ENCODE measurements around the gene MIGA1. TPM values are rescaled to one million over a fixed set of nuclear protein-coding genes. Genes with fewer than 3 reads are reported as not detected.
A peak's percentile ranks its signal among the peaks of the same experiment; 100 is the strongest.
"Not testable (repeated sequence)": the region's sequence is repeated elsewhere in the genome, so short reads cannot be mapped to it uniquely, and the experiment has no call there.

MIGA1 gene, protein sequence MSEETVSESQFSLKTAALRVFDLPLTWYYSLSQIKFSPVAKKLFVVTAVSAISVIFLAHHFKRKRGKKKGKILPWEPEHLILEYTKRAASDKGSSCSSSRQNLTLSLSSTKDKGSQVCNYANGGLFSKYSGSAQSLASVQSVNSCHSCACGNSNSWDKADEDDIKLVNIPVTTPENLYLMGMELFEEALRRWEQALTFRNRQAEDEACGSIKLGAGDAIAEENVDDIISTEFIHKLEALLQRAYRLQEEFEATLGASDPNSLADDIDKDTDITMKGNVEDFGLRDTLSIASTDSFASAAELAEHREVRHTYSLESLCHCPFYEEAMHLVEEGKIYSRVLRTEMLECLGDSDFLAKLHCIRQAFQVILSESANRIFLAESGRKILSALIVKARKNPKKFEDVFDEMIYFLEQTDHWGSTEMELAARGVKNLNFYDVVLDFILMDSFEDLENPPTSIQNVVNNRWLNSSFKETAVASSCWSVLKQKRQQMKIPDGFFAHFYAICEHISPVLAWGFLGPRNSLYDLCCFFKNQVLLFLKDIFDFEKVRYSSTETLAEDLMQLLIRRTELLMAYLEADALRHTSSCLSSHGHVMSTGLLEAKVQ
- total RNA-seq: 10 to 100 TPM; 10.5 to 10.8 TPM

GRCh38 chr1:77779529-77780281 lies at the start of gene MIGA1:
MIGA1 (plus strand) TSS chr1:77779649; CDS start chr1:77783253, 3,604 bp downstream.
- H3K9me3 Mint-ChIP-seq: no peaks in the 10 kb centered on the region
- no peaks in the 10 kb centered on the region for H3K27me3 Mint-ChIP-seq
- ChIA-PET CTCF (interaction anchor here (0.7 to 1.0 kb wide), 5 partner anchors 10 to 96 kb away, joined by 3 to 6 read pairs (median 3); partner anchors contain the start of gene USP33), POLR2A (interaction anchor here (0.7 to 1.3 kb wide), 4 partner anchors 10 to 1284 kb away, joined by 3 to 10 read pairs (median 4); partner anchors contain the start of genes DNAJB4 and FUBP1)
- H3K36me3 Mint-ChIP-seq (ENCODE audit: low read depth): peaks cover 21% of the 10 kb centered on the region
- H3K27ac Mint-ChIP-seq: peak within 1 kb of the TSS; percentile 90
- H3K4me3 Mint-ChIP-seq: peak within 1 kb of the TSS; percentile 97
- peaks cover 42% of the 10 kb centered on the region for H3K4me1 Mint-ChIP-seq
- peak; percentile 93 for DNase-seq

- no peaks in the 10 kb centered on the region for H3K4me1 Mint-ChIP-seq
- no peaks in the 10 kb centered on the region for H3K27me3 Mint-ChIP-seq
- no peak overlapping the region for H3K4me3 Mint-ChIP-seq
- ChIA-PET POLR2A (no interaction called here), CTCF (interaction anchor here (0.6 to 1.4 kb wide), 2 partner anchors 39 to 353 kb away, joined by 3 to 4 read pairs; no protein-coding TSS in a partner anchor)
- H3K9me3 Mint-ChIP-seq: no peaks in the 10 kb centered on the region
- peaks cover 35% of the 10 kb centered on the region for H3K36me3 Mint-ChIP-seq (ENCODE audit: low read depth)
- no peak for DNase-seq
- no peak overlapping the region for H3K27ac Mint-ChIP-seq
These were observed 47.4 kb upstream of the MIGA1 start for GRCh38 chr1:77732090-77732489.

GRCh38 chr1:77739235-77739634 lies 40.2 kb upstream of the MIGA1 start:
- no peak overlapping the region for H3K4me3 Mint-ChIP-seq
- CTCF ChIA-PET: interaction anchor here (0.9 kb wide), 1 partner anchor 17 kb away, joined by 4 read pairs; no protein-coding TSS in a partner anchor

DNA sequence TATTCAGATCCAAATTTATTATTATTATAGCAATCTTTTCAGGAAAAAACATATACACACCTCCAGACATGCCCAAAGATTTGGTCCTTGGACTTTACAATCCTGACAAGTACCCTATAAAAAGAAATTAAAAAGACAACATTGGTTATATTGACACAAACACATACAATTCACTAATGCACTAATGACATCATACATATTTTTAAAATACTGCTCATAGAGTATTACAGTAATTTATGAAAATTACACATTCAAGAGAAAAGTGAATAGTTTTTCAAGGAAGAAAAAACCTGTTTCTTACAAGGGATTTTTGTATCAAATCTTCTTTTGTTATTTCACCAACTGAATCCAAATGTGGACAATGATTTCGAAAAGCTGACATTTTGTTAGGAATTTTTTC lies 38.1 kb upstream of the MIGA1 start:
- ChIA-PET POLR2A (no interaction called here), CTCF (no interaction called here)

More at GRCh38 chr1:77739235-77739634, 40.2 kb upstream of the MIGA1 start:
- Mint-ChIP-seq H3K27ac (peak overlapping the region; percentile 74), H3K4me1 (peaks cover 1% of the 10 kb centered on the region), H3K9me3 (no peaks in the 10 kb centered on the region), H3K36me3 (ENCODE audit: low read depth) (peaks cover 29% of the 10 kb centered on the region), H3K27me3 (no peaks in the 10 kb centered on the region)
- POLR2A ChIA-PET: no interaction called here
- no peak for DNase-seq

DNA sequence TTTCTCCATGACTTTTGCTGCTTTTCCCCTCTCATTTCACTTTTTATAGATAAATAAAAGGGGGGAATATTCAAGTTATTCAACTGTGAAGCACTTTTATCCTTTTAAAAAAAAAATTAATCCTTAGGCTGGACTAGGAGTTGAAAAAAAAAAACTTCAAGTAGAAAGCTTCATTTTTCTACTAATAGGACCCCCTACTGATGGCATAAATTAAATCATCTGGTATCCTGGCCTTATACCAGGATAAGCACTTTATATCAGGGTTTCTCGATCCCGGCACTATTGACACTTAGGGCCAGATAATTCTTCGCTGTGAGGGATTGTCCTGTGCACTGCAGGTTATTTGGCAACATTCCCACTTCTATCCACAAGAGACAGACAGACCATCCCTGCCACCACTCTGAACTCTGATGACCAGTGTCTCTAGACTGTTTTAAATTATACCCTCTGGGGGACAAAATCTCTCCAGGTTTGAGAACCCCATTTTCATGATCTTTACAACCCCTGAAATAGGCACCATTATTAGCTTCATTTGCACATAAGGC lies 37.4 kb upstream of the MIGA1 start:
- Mint-ChIP-seq H3K4me1 (peaks cover 7% of the 10 kb centered on the region), H3K4me3 (no peak overlapping the region), H3K27ac (no peak overlapping the region), H3K9me3 (no peaks in the 10 kb centered on the region), H3K27me3 (no peaks in the 10 kb centered on the region), H3K36me3 (ENCODE audit: low read depth) (peaks cover 30% of the 10 kb centered on the region)
- DNase-seq: no peak
- POLR2A ChIA-PET: no interaction called here
- CTCF ChIA-PET: no interaction called here

More for the DNA sequence above, 38.1 kb upstream of the MIGA1 start:
- H3K27ac Mint-ChIP-seq: no peak overlapping the region
- H3K9me3 Mint-ChIP-seq: no peaks in the 10 kb centered on the region
- DNase-seq: no peak
- peaks cover 7% of the 10 kb centered on the region for H3K4me1 Mint-ChIP-seq
- no peaks in the 10 kb centered on the region for H3K27me3 Mint-ChIP-seq
- H3K36me3 Mint-ChIP-seq (ENCODE audit: low read depth): peaks cover 34% of the 10 kb centered on the region
- H3K4me3 Mint-ChIP-seq: no peak overlapping the region

DNA sequence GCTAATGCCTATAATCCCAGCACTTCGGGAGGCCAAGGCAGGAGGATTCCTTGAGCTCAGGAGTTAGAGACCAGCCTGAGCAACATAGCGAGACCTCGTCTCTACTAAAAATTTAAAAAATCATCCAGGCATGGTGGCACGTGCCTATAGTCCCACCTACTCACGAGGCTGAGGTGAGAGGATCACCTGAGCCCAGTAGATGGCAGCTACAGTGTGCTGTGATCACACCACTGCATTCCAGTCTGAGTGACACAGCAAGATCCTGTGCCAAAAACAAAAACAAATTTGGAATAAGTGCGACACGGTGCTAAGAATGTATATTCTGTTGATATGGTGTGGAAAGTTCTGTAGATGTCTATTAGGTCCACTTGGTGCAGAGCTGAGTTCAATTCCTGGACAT lies 34.9 kb upstream of the MIGA1 start:
- Mint-ChIP-seq H3K27me3 (no peaks in the 10 kb centered on the region), H3K36me3 (ENCODE audit: low read depth) (peaks cover 15% of the 10 kb centered on the region), H3K27ac (no peak overlapping the region), H3K9me3 (no peaks in the 10 kb centered on the region), H3K4me3 (no peak overlapping the region), H3K4me1 (peaks cover 10% of the 10 kb centered on the region)
- ChIA-PET CTCF (interaction anchor here (0.6 to 1.0 kb wide), 2 partner anchors 13 to 31 kb away, joined by 3 read pairs; no protein-coding TSS in a partner anchor), POLR2A (no interaction called here)
- no peak for DNase-seq

DNA sequence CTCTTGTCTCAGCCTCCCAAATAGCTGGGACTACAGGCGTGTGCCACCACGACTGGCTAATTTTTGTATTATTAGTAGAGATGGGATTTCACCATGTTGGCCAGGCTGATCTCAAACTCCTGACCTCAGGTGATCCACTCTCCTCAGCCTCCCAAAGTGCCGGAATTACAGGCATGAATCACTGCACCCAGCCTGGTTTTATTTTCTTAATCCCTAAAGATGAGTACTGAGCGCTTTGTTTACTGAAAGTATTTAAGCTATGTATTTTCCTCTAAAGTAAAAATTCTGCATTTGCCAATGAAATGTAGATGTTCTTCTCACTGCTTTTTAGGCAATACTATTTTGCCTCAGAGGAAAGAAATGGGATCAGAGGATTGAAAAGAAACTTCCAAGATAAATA lies 30.0 kb upstream of the MIGA1 start:
- DNase-seq, H3K27me3 Mint-ChIP-seq, H3K27ac Mint-ChIP-seq, H3K9me3 Mint-ChIP-seq, POLR2A ChIA-PET, H3K4me3 Mint-ChIP-seq: not testable (repeated sequence)
- CTCF ChIA-PET: interaction anchor here (0.6 kb wide), 1 partner anchor 102 kb away, joined by 3 read pairs; no protein-coding TSS in a partner anchor
- H3K36me3 Mint-ChIP-seq (ENCODE audit: low read depth): peaks cover 13% of the 10 kb centered on the region
- H3K4me1 Mint-ChIP-seq: peaks cover 17% of the 10 kb centered on the region

DNA sequence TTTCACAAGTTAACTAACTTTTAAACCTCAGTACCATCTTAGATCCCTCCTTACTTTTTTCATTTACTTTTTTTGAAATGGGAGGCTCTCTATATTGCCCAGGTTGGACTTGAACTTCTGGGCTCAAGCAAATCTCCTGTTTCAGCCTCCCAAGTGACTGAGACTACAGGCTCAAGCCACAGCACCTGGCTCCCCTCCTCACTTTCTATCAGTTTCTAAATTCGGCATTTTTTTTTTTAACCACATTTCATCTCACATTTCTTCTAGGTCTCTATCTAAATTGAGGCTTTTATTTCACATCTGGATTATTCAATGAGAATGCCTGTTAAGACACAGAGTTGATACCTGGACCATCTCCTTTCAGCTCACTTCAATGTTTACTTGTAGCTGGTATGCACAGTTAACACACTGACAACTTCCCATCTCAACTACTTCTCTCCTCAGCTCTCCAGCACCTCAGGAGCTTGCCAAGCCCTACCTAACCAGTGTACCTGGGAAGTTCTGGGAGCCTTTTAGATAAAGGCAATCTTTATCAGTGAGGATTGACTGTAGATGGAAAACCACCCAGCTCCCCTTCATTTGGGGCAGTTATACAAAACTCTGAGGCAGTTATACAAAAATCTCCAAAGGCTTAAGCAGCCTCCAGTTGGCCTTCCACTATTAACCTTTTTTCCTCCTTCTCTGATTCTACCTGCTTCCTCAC lies 23.2 kb upstream of the MIGA1 start:
- no peak overlapping the region for H3K4me3 Mint-ChIP-seq
- ChIA-PET CTCF (interaction anchor here (1.7 kb wide), 1 partner anchor 73 kb away, joined by 5 read pairs; no protein-coding TSS in a partner anchor), POLR2A (no interaction called here)
- no peaks in the 10 kb centered on the region for H3K27me3 Mint-ChIP-seq
- H3K4me1 Mint-ChIP-seq: peaks cover 40% of the 10 kb centered on the region
- H3K36me3 Mint-ChIP-seq (ENCODE audit: low read depth): peaks cover 6% of the 10 kb centered on the region
- H3K9me3 Mint-ChIP-seq: no peaks in the 10 kb centered on the region
- no peak overlapping the region for H3K27ac Mint-ChIP-seq
- no peak for DNase-seq

DNA sequence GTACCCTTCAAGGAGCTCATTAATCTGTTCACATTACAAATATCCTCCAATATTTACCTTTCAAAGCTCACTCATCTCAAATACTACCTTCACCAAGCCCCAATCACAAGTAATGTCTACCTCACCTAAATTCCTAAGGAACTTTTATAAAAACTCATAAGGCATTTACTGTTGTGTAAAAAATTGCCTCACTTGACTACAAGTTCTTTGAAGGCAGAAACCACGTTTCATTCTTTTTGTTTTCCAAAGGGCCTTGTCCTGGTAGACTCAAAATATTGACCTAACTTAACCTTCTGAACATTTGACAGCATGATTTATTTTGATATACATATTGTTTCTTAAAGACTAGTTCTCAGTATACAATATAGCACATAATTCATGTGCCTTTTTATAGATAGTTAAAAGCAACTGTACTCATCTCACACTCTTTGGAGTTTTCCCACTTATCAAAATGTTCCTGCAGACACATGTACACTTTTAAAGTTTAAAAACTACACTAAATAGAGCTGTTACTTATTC lies 22.3 kb upstream of the MIGA1 start:
- H3K27ac Mint-ChIP-seq: no peak overlapping the region
- CTCF ChIA-PET: interaction anchor here (0.9 to 1.7 kb wide), 4 partner anchors 12 to 225 kb away, joined by 3 to 5 read pairs (median 3); no protein-coding TSS in a partner anchor
- peak overlapping the region; percentile 90 for H3K4me3 Mint-ChIP-seq
- no peaks in the 10 kb centered on the region for H3K27me3 Mint-ChIP-seq
- peaks cover 42% of the 10 kb centered on the region for H3K4me1 Mint-ChIP-seq
- H3K9me3 Mint-ChIP-seq: no peaks in the 10 kb centered on the region
- DNase-seq: no peak
- H3K36me3 Mint-ChIP-seq (ENCODE audit: low read depth): peaks cover 6% of the 10 kb centered on the region
- POLR2A ChIA-PET: no interaction called here

DNA sequence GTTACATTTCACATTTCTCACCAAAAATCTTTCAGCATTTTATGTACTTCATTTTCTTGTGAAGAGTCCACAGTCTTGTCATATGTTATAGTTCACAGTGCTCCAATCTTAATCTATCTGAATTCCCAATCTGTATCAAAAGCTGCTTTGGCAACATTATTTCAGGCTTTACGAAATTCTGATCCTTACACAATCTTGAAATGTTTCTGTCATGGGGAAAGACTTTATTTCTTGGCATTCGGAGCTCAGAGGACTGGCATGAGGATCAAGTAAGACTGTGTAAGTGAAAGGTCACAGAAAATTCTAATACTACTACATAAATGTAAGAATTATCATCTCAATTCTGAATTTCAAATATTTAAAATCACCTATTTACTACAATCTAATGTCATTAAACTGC lies 21.8 kb upstream of the MIGA1 start:
- Mint-ChIP-seq H3K27ac (no peak overlapping the region), H3K27me3 (no peaks in the 10 kb centered on the region), H3K36me3 (ENCODE audit: low read depth) (peaks cover 4% of the 10 kb centered on the region), H3K4me1 (peaks cover 42% of the 10 kb centered on the region), H3K9me3 (no peaks in the 10 kb centered on the region), H3K4me3 (peak overlapping the region; percentile 90)
- no peak for DNase-seq
- ChIA-PET CTCF (interaction anchor here (0.6 to 1.7 kb wide), 5 partner anchors 13 to 249 kb away, joined by 3 to 5 read pairs (median 3); no protein-coding TSS in a partner anchor), POLR2A (no interaction called here)

- Mint-ChIP-seq H3K4me1 (peaks cover 40% of the 10 kb centered on the region), H3K27ac (peak within 1 kb of the TSS; percentile 98), H3K36me3 (ENCODE audit: low read depth) (peaks cover 4% of the 10 kb centered on the region), H3K4me3 (peak within 1 kb of the TSS; percentile 90), H3K27me3 (no peaks in the 10 kb centered on the region), H3K9me3 (no peaks in the 10 kb centered on the region)
- peak; percentile 91 for DNase-seq
- CTCF ChIA-PET: interaction anchor here (0.5 to 0.9 kb wide), 2 partner anchors 21 to 120 kb away, joined by 4 to 6 read pairs; no protein-coding TSS in a partner anchor
- POLR2A ChIA-PET: no interaction called here
These were observed 20.1 kb upstream of the MIGA1 start, which contains the start of gene USP33 for GRCh38 chr1:77759071-77760028. USP33 (minus strand) TSS chr1:77759852; CDS start chr1:77741697, 18,155 bp downstream.
